H1 (cell line): ENCODE results near the gene EPHA6. TPM values are rescaled to one million over a fixed set of nuclear protein-coding genes. Genes with fewer than 3 reads are reported as not detected.

Experiments
- EP300 ChIP-seq, 2 experiments: IDR thresholded peaks; 1 replicate in 1 of 2; 2 replicates in 1 of 2; pipeline ENCODE4 v1.6.1; 2011 to 2012; ENCODE audit warnings: low read depth in 2 of 2, low read length in 2 of 2, mild to moderate bottlenecking in 2 of 2, borderline replicate concordance in 1 of 2, inconsistent platforms in 1 of 2, moderate library complexity in 1 of 2
- GTF2F1 ChIP-seq: IDR thresholded peaks from 2 replicates; pipeline ENCODE4 v1.6.1; 2012; ENCODE audit warnings: low read depth, low read length, improper control_type of control experiment, borderline replicate concordance
- KDM4A ChIP-seq: IDR thresholded peaks from one replicate; pipeline ENCODE4 v1.7.1; 2012; ENCODE audit warnings: low read depth, mild to moderate bottlenecking, moderate library complexity, low read length, inconsistent platforms; ENCODE audit not compliant: severe bottlenecking
- polyA plus RNA-seq, 7 experiments: library from polyadenylated mRNA; depleted of rRNA in 3 of 7; stranded (reverse) in 5 of 7; unstranded in 2 of 7; fragments of >200 nt in 5 of 7; fragments of 200-250 nt in 2 of 7; gene quantifications; 1 replicate in 5 of 7; 2 replicates in 1 of 7; 4 replicates in 1 of 7; pipeline versions ENCODE4 v1.2.1 to v1.2.3, GENCODE V29; 2011 to 2013; ENCODE audit warnings: missing spikeins in 2 of 7, mixed read lengths in 2 of 7
- total RNA-seq: library from RNA; stranded (reverse); fragmentation: NEBNext Ultra II Directional; extraction: Animal tissue kit (Norgen Biotek cat#: 25700); gene quantifications from 2 replicates; pipeline ENCODE4 v1.2.1, GENCODE V29; 2021

EPHA6 gene
- total and polyA plus RNA-seq, 2 of the 8 experiments (the other 6 are each of a cell fraction or from before 2014, with no cell fraction given), result 0.83 to 3.2 TPM

GRCh38 chr3:97291901-97292300 is 477.5 kb downstream of the EPHA6 start (continued):
- TF ChIP-seq KDM4A, result no peak
- no peak for TF ChIP-seq EP300 (IDR thresholded peaks at IDR 0.05; ENCODE audit: borderline replicate concordance in 1 of 2, low read depth in 2 of 2, low read length in 2 of 2)
- no peak for TF ChIP-seq GTF2F1
